ENCODE measurements around the gene DNAJA3. TPM values are rescaled to one million over a fixed set of nuclear protein-coding genes. Genes with fewer than 3 reads are reported as not detected.

Gene DNAJA3
- total and polyA plus RNA-seq, 9 of the 15 experiments (the other 6 are each of a cell fraction or from before 2014, with no cell fraction given) = 8.1 to 105 (median 79.0) TPM

- Histone ChIP-seq H3K4me2 (ENCODE audit: insufficient read depth, low read length) (no peak overlapping the region; the same call in 1 of the 2 replicates), H4K20me1 (replicated peaks; ENCODE audit: control insufficient read depth, insufficient read depth, low read length) (no peaks in the 10 kb centered on the region), H3K36me3 (ENCODE audit: control insufficient read depth, insufficient read depth, low read length) (peaks cover 26% of the 10 kb centered on the region; the same call in 2 of the 3 replicates), H3K9me1 (ENCODE audit: control insufficient read depth, insufficient read depth, low read length) (no peaks in the 10 kb centered on the region), H3K4me3 (no peak overlapping the region), H2AFZ (ENCODE audit: low read depth, low read length) (no peak overlapping the region), H3K9me3 (replicated peaks; ENCODE audit: control insufficient read depth, insufficient read depth, low read depth, low read length) (no peaks in the 10 kb centered on the region), H3K4me1 (replicated peaks in 1 of 2; ENCODE audit: control insufficient read depth in 2 of 2, insufficient read depth in 2 of 2, low read length in 2 of 2) (peaks cover 11 to 38% of the 10 kb centered on the region in 2 experiments; a peak in 4 of 5 replicates), H3K27ac (ENCODE audit: extremely low read depth, low read depth, low read length) (no peak overlapping the region), H3K9ac (ENCODE audit: insufficient read depth in 1 of 2, low read depth in 2 of 2, low read length in 2 of 2) (peak overlapping the region; percentile 55 to 81; a peak in 2 of 4 replicates), H3K79me2 (ENCODE audit: control insufficient read depth, insufficient read depth, low read length) (peaks cover 52% of the 10 kb centered on the region), H3K27me3 (ENCODE audit: control insufficient read depth in 2 of 2, insufficient read depth in 2 of 2, low read length in 2 of 2) (no peaks in the 10 kb centered on the region)
- FAIRE-seq (no peak), ATAC-seq (no peak), DNase-seq (ENCODE audit: extremely low read depth in 1 of 4, low spot score in 3 of 4) (no peak)
- BruUV-seq (replicated peaks) = no TSS peak
- intact Hi-C loops (cut with micrococcal nuclease) = no loop called here
- in situ Hi-C loops (cut with MboI) = no loop called here
- 0 out of 2 replicates have a peak, but pooled peaks have one; percentile 15 for TF ChIP-seq ZEB2 (IDR thresholded peaks at IDR 0.05)
- no peak for TF ChIP-seq ZNF408 (CRISPR knock-in tag; IDR thresholded peaks at IDR 0.05; ENCODE audit: low read depth)
- ChIA-PET CTCF (ENCODE audit: low intra/inter-chr PET ratio) (no interaction called here), POLR2A (interaction anchor here (6.6 kb wide), 1 partner anchor 12 kb away, joined by 59 read pairs; no protein-coding TSS in a partner anchor)
- whole genome bisulfite sequencing (ENCODE audit: insufficient coverage, low coverage, missing lambda C conversion rate) = 36% methylated on average over 4 of the region's 4 CpGs
Measured at GRCh38 chr16:4472880-4473279, 47.2 kb downstream of the DNAJA3 start.

- in situ Hi-C loops (cut with MboI) = no loop called here
- FAIRE-seq (peak; percentile 89), DNase-seq (ENCODE audit: extremely low read depth in 1 of 4, low spot score in 3 of 4) (peak; percentile 85 to 98 (median 89)), ATAC-seq (peak; percentile 87)
- H3K9me1 ChIP-seq (ENCODE audit: control insufficient read depth, insufficient read depth, low read length) = peaks cover 2% of the 10 kb centered on the region
- no peaks in the 10 kb centered on the region for H3K27me3 ChIP-seq (ENCODE audit: control insufficient read depth in 2 of 2, insufficient read depth in 2 of 2, low read length in 2 of 2)
- no peaks in the 10 kb centered on the region for H4K20me1 ChIP-seq (replicated peaks; ENCODE audit: control insufficient read depth, insufficient read depth, low read length)
- peaks cover 67% of the 10 kb centered on the region for H3K79me2 ChIP-seq (ENCODE audit: control insufficient read depth, insufficient read depth, low read length)
- peak within 1 kb of the TSS; percentile 81 to 97 for H3K9ac ChIP-seq (ENCODE audit: insufficient read depth in 1 of 2, low read depth in 2 of 2, low read length in 2 of 2)
- H2AFZ ChIP-seq (ENCODE audit: low read depth, low read length) = peak within 1 kb of the TSS; percentile 71
- CTCF ChIA-PET (ENCODE audit: low intra/inter-chr PET ratio) = no interaction called here
- H3K4me3 ChIP-seq = peak within 1 kb of the TSS; percentile 79
- POLR2A ChIA-PET = interaction anchor here (0.6 to 6.6 kb wide), 10 partner anchors 9 to 551 kb away, joined by 3 to 59 read pairs (median 3); no protein-coding TSS in a partner anchor
- BruUV-seq (replicated peaks) = no TSS peak
- WGBS (ENCODE audit: insufficient coverage, low coverage, missing lambda C conversion rate) = 3% methylated on average over 42 of the region's 60 CpGs
- peak within 1 kb of the TSS; percentile 97 for H3K4me2 ChIP-seq (ENCODE audit: insufficient read depth, low read length)
- intact Hi-C loops (cut with micrococcal nuclease) = no loop called here
- H3K27ac ChIP-seq (ENCODE audit: extremely low read depth, low read depth, low read length) = peak within 1 kb of the TSS; percentile 95
- H3K4me1 ChIP-seq (replicated peaks in 1 of 2; ENCODE audit: control insufficient read depth in 2 of 2, insufficient read depth in 2 of 2, low read length in 2 of 2) = peaks cover 11 to 34% of the 10 kb centered on the region in 2 experiments; a peak in 4 of 5 replicates
- H3K9me3 ChIP-seq (replicated peaks; ENCODE audit: control insufficient read depth, insufficient read depth, low read depth, low read length) = no peaks in the 10 kb centered on the region
- H3K36me3 ChIP-seq (ENCODE audit: control insufficient read depth, insufficient read depth, low read length) = peaks cover 18% of the 10 kb centered on the region; the same call in 2 of the 3 replicates
- TF ChIP-seq HOMEZ (CRISPR knock-in tag; IDR thresholded peaks at IDR 0.05) (no peak), CEBPB (tag; IDR thresholded peaks at IDR 0.05) (no peak), NFE2 (IDR thresholded peaks at IDR 0.05; ENCODE audit: low read depth) (peak; percentile 80), ELF4 (CRISPR knock-in tag; IDR thresholded peaks at IDR 0.05) (peak; percentile 86), MXD1 (CRISPR knock-in tag; IDR thresholded peaks at IDR 0.05; ENCODE audit: borderline replicate concordance, poor library complexity, severe bottlenecking) (peak; percentile 59), THAP7 (CRISPR knock-in tag; IDR thresholded peaks at IDR 0.05) (no peak), PKNOX1 (IDR thresholded peaks at IDR 0.05) (peak; percentile 85), ZNF354B (CRISPR knock-in tag; IDR thresholded peaks at IDR 0.05) (no peak), NR3C1 (CRISPR knock-in tag; IDR thresholded peaks at IDR 0.05) (no peak)
Measured at GRCh38 chr16:4474192-4474961, 48.7 kb downstream of the DNAJA3 start, which contains the start of gene NMRAL1. Gene NMRAL1, minus strand, starts transcription at chr16:4474625. Its CDS starts 493 bp downstream, at chr16:4474132.
